K562 (cell line): ENCODE data around the gene SRCAP. TPM values are rescaled to one million over a fixed set of nuclear protein-coding genes. Genes with fewer than 3 reads are reported as not detected.
A peak's percentile ranks its signal among the peaks of the same experiment; 100 is the strongest.

Experiments
- COPS2 ChIP-seq: fragments of 450-650 bp; conservative IDR thresholded peaks from 2 replicates; pipeline ENCODE4 v1.6.1; 2016; ENCODE audit warnings: mild to moderate bottlenecking, moderate library complexity
- DPF2 ChIP-seq: fragments of 450-650 bp; IDR thresholded peaks from 2 replicates; pipeline ENCODE4 v1.6.1; 2016
- NONO ChIP-seq, 2 experiments: fragments of 200-400 bp in 1 of 2; fragments of 450-650 bp in 1 of 2; formaldehyde crosslinking in 1 of 2; IDR thresholded peaks; 2 replicates each; pipeline ENCODE4 v1.6.1; 2017; ENCODE audit warnings: low read depth in 2 of 2, mild to moderate bottlenecking in 2 of 2, moderate library complexity in 2 of 2, low read length in 1 of 2
- RBM17 ChIP-seq: fragments of 200-400 bp; formaldehyde crosslinking; IDR thresholded peaks from 2 replicates; pipeline ENCODE4 v1.6.1; 2017; ENCODE audit warnings: low read depth, mild to moderate bottlenecking, low read length, borderline replicate concordance
- STAT5A ChIP-seq: IDR thresholded peaks from 2 replicates; pipeline ENCODE4 v1.6.1; 2012; ENCODE audit warnings: low read length, inconsistent platforms, borderline replicate concordance
- SUPT5H ChIP-seq: fragments of 450-650 bp; IDR thresholded peaks from 2 replicates; pipeline ENCODE4 v1.6.1; 2016
- ZNF384 ChIP-seq: IDR thresholded peaks from 2 replicates; pipeline ENCODE4 v1.6.1; 2012; ENCODE audit warnings: low read depth, low read length, improper control_type of control experiment
- polyA plus RNA-seq, 8 experiments: library from polyadenylated mRNA; depleted of rRNA in 4 of 8; stranded (reverse) in 5 of 8; unstranded in 3 of 8; fragments of >200 nt; fragmentation: Nextera tagmentation in 2 of 8; fragmentation: Illumina TruSeq in 1 of 8; extraction: Ambion mirVana in 2 of 8; extraction: Trizol in 1 of 8; gene quantifications; 2 replicates each; pipeline versions ENCODE4 v1.2.1 to v1.2.3, GENCODE V29; 2011 to 2014; ENCODE audit warnings: inconsistent platforms in 1 of 8, missing spikeins in 1 of 8
- total RNA-seq, 7 experiments: library from RNA; depleted of rRNA in 6 of 7; stranded (reverse); fragments of >200 nt in 6 of 7; fragmentation: Illumina TruSeq in 2 of 7; extraction: Trizol in 2 of 7; gene quantifications; 2 replicates each; pipeline versions ENCODE4 v1.2.1 to v1.2.3, GENCODE V29; 2011 to 2021; ENCODE audit warnings: low replicate concordance in 1 of 7
- TF ChIP-seq, protein P1 (sequence below): sonication (generic); formaldehyde crosslinking; IDR thresholded peaks from 2 replicates; pipeline ENCODE4 v1.8.1; 2023; ENCODE audit warnings: mild to moderate bottlenecking, missing genetic modification reagents, moderate library complexity
- TF ChIP-seq, protein P2 (sequence below): fragments of 250-450 bp; sonication (Bioruptor Pico); IDR thresholded peaks from 2 replicates; pipeline ENCODE4 v1.8.0; 2022; ENCODE audit warnings: moderate library complexity, mild to moderate bottlenecking, inconsistent platforms
- TF ChIP-seq, protein P3 (sequence below): sonication (generic); formaldehyde crosslinking; IDR thresholded peaks from 2 replicates; pipeline ENCODE4 v1.8.1; 2023; ENCODE audit warnings: mild to moderate bottlenecking, missing genetic modification reagents

Gene SRCAP
- total and polyA plus RNA-seq, 9 of the 15 experiments (the other 6 are each of a cell fraction or from before 2014, with no cell fraction given) = 0.21 to 62.6 (median 5.8) TPM

DNA sequence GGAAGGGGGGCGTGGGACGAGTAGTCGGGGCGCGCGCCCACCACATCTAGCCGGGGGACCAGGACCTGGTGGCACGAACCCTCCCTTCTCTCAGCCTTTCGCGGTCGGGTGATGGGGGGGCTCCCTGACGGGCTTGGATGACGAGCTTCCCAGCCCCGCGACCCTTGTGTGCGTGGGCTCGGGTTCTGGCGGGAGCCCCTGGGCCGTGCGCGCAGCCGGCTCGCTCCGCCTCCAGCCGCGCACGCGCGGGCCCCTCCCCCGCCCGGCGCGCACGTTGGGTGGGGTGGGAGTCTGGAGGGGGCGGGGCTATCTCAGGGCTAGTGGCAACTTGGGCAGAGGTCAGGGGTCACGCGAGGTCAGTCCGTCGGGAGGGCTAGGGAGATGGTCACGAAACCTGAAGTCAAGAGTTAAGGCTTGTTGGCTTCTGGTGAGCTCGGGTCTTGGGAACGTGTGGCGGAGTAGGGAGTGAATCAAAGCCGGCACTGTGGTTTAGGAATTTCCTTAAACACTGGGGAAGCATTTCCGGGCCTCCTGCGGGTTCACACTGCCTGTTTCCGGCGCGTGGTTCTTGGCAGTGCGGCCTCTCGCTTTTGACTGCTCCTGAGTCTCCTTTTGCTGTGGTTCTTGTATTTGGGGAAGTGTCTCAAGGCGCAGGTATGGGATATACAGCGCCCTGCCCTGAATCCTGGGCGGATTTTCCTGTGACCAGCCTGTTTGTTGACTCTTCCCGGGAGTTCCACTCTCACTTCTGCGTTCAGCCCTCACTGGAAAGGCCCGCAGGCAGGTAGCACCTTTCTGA lies at the start of gene SRCAP (continued):
- TF ChIP-seq, protein P1, sequence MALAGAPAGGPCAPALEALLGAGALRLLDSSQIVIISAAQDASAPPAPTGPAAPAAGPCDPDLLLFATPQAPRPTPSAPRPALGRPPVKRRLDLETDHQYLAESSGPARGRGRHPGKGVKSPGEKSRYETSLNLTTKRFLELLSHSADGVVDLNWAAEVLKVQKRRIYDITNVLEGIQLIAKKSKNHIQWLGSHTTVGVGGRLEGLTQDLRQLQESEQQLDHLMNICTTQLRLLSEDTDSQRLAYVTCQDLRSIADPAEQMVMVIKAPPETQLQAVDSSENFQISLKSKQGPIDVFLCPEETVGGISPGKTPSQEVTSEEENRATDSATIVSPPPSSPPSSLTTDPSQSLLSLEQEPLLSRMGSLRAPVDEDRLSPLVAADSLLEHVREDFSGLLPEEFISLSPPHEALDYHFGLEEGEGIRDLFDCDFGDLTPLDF (CRISPR knock-in tag) = peak; percentile 43; the same call in 1 of the 2 replicates
- TF ChIP-seq, protein P2, sequence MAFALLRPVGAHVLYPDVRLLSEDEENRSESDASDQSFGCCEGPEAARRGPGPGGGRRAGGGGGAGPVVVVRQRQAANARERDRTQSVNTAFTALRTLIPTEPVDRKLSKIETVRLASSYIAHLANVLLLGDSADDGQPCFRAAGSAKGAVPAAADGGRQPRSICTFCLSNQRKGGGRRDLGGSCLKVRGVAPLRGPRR (CRISPR knock-in tag) = peak; percentile 4; the same call in 1 of the 2 replicates
- no peak for TF ChIP-seq DPF2
- TF ChIP-seq SUPT5H = peak; percentile 57
- peak in 1 of 2 experiments; percentile 50; a peak in 1 of 4 replicates for TF ChIP-seq NONO (IDR thresholded peaks at IDR 0.05; ENCODE audit: low read depth in 2 of 2, low read length in 1 of 2)
- TF ChIP-seq, protein P3, sequence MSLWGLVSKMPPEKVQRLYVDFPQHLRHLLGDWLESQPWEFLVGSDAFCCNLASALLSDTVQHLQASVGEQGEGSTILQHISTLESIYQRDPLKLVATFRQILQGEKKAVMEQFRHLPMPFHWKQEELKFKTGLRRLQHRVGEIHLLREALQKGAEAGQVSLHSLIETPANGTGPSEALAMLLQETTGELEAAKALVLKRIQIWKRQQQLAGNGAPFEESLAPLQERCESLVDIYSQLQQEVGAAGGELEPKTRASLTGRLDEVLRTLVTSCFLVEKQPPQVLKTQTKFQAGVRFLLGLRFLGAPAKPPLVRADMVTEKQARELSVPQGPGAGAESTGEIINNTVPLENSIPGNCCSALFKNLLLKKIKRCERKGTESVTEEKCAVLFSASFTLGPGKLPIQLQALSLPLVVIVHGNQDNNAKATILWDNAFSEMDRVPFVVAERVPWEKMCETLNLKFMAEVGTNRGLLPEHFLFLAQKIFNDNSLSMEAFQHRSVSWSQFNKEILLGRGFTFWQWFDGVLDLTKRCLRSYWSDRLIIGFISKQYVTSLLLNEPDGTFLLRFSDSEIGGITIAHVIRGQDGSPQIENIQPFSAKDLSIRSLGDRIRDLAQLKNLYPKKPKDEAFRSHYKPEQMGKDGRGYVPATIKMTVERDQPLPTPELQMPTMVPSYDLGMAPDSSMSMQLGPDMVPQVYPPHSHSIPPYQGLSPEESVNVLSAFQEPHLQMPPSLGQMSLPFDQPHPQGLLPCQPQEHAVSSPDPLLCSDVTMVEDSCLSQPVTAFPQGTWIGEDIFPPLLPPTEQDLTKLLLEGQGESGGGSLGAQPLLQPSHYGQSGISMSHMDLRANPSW (CRISPR knock-in tag) = 0 out of 2 replicates have a peak, but pooled peaks have one; percentile 16
- TF ChIP-seq STAT5A = peak; percentile 9; the same call in 1 of the 2 replicates
- TF ChIP-seq COPS2 = no peak
- TF ChIP-seq RBM17 = no peak
- TF ChIP-seq ZNF384 = no peak
